Inflammatory macrophage treated with lipopolysaccharide for 1 hour (primary cell): ENCODE results near the gene CNTROB.

Experiments
- DNase-seq, 2 donors: peaks; one replicate each; pipeline ENCODE4 v3.0.0-alpha.2; 2020 to 2022

CNTROB gene

GRCh38 chr17:7903154-7904103 lies 28.6 kb upstream of the CNTROB start:
- no peak for DNase-seq

GRCh38 chr17:7909089-7909488 lies 22.9 kb upstream of the CNTROB start:
- DNase-seq, result no peak

- DNase-seq, result no peak
Measured at GRCh38 chr17:7910281-7910680, 21.7 kb upstream of the CNTROB start.

GRCh38 chr17:7910711-7911110 lies 21.3 kb upstream of the CNTROB start:
- no peak for DNase-seq

- peak in 1 of 2 donors; percentile 73 for DNase-seq
Measured at GRCh38 chr17:7911116-7911515, 20.9 kb upstream of the CNTROB start.

- DNase-seq, result peak; percentile 71 to 76
Measured at GRCh38 chr17:7912927-7913524, 19.0 kb upstream of the CNTROB start.

- DNase-seq, result peak in 1 of 2 donors; percentile 30
Measured at GRCh38 chr17:7915179-7915610, 16.8 kb upstream of the CNTROB start.

GRCh38 chr17:7915611-7916384 lies 16.2 kb upstream of the CNTROB start, which contains the start of gene RNF227:
Gene RNF227, minus strand, starts transcription at chr17:7916289. Its CDS starts 94 bp downstream, at chr17:7916195.
- DNase-seq, result peak; percentile 71 to 73

GRCh38 chr17:7916385-7916682 lies 15.7 kb upstream of the CNTROB start:
- DNase-seq, result no peak

- DNase-seq, result no peak
Measured at GRCh38 chr17:7916808-7917207, 15.2 kb upstream of the CNTROB start.

- no peak for DNase-seq
Measured at GRCh38 chr17:7922269-7922844, 9.6 kb upstream of the CNTROB start.

GRCh38 chr17:7922845-7923628 lies 9.0 kb upstream of the CNTROB start:
- peak; percentile 47 to 65 for DNase-seq

GRCh38 chr17:7927596-7927995 lies 4.4 kb upstream of the CNTROB start:
- DNase-seq, result no peak

- no peak for DNase-seq
Measured at GRCh38 chr17:7929158-7930023, 2.6 kb upstream of the CNTROB start, which contains the start of gene KCNAB3. Gene KCNAB3, minus strand, starts transcription at chr17:7929856. Its CDS starts 421 bp downstream, at chr17:7929435.

GRCh38 chr17:7930841-7931631 lies 970 bp upstream of the CNTROB start:
- no peak for DNase-seq

- peak; percentile 35 to 49 for DNase-seq
Measured at GRCh38 chr17:7932483-7932891, 481 bp downstream of the CNTROB start.

GRCh38 chr17:7932949-7933348 lies 943 bp downstream of the CNTROB start:
- DNase-seq, result peak; percentile 68 to 76

- DNase-seq, result no peak
Measured at GRCh38 chr17:7935859-7936258, 3.9 kb downstream of the CNTROB start.

- no peak for DNase-seq
Measured at GRCh38 chr17:7940034-7940433, 8.0 kb downstream of the CNTROB start.

- no peak for DNase-seq
Measured at GRCh38 chr17:7940743-7941142, 8.7 kb downstream of the CNTROB start.
